Tongue (tissue), 2 donors: ENCODE data around the gene RANBP3. TPM values are rescaled to one million over a fixed set of nuclear protein-coding genes. Genes with fewer than 3 reads are reported as not detected.
"Not testable (repeated sequence)": the region's sequence is repeated elsewhere in the genome, so short reads cannot be mapped to it uniquely, and the experiment has no call there.

ENCODE experiments used
- DNase-seq: peaks from one replicate; pipeline ENCODE4 v3.0.0-alpha.2; 2015
- total RNA-seq: library from RNA; depleted of rRNA; stranded (reverse); fragments of >200 nt; gene quantifications from one replicate; pipeline ENCODE4 v1.2.3, GENCODE V29; 2014

The RANBP3 gene
- total RNA-seq, 1 donor from 2014 or later: 40.2 TPM

DNA sequence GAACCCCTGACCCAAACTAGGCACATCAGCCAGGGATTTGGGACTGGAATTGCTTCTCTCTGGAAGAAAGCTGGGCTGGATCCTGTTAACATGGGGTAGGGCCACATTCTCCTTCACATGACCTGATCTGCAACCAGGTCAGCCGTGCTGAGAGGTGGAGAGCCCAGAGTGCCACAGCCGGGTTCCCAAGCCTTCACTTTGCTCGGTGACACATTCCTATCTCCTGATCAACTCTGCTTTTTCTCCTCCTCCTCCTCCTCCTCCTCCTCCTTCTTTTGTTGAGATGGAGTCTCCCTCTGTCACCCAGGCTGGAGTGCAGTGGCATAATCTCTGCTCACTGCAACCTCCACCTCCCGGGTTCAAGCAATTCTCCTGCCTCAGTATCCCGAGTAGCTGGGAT is 7.9 kb upstream of the RANBP3 start:
- DNase-seq: not testable (repeated sequence)

- DNase-seq: no peak
These were observed 7.3 kb upstream of the RANBP3 start for GRCh38 chr19:5985098-5985783.

DNA sequence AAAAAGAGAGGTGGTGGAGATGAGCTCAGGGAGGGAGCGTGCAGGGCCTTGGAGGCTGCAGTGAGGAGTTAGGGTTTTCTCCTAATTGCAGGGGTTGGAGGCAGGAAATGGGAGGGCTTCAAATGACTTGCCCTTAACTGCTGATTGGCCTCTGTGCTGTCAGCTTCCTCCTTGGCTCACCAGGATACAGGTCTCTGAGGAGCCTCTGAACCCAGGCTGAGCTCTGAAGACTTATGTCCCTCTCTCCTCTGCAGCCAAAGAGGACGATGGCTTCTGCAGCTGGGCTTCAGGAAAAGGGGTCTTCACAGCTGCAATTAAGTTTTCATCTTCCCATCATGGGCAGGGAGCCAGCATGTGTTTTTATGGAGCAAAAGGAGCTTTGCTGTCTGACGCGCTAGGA is 6.7 kb upstream of the RANBP3 start:
- peak; percentile 65 for DNase-seq

- DNase-seq: no peak
These were observed 5.5 kb upstream of the RANBP3 start for GRCh38 chr19:5983367-5983955.

DNA sequence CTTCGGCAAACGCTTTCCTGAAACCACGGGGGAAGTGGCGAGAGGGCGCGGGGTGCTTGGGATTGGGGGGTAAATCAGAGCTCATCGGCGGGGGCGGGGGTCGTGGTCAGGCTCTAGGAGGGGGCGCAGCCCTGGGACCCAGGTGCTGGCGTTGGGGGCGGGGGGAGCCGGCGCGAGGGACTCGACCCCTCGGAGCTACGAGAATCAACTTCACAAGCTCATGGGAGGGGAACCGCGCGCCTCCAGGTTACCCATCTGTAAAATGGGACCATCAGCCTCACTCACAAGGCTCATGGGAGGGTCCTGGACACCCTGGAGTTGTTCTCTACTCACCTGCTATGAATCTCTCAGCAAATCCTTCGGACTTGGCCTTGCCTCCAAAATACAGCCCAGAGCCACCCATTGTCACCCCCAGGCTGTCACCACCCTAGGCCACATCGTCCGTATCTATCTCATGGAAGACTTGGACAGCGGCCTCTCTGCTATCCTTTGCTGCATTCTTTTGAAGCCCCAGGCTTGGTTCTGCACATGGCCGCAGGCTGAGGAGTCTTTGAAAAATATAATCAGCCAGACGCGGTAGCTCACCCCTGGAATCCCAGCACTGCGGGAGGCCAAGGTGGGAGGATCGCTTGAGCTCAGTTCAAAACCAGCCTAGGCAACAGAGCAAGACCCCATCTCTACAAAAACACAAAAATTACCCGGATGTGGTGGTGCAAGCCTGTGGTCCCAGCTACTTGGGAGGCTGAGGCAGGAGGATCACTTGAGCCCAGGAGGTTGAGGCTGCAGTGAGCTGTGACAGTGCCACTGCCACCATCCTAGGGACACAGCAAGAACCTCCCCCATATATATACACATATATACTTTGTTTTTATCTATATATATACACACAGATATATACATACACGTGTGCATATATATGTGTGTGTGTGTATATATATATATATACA is 939 bp upstream of the RANBP3 start:
- DNase-seq: no peak

GRCh38 chr19:5977222-5977784 is 637 bp downstream of the RANBP3 start:
- no peak for DNase-seq

GRCh38 chr19:5976768-5977167 is 1.2 kb downstream of the RANBP3 start:
- no peak for DNase-seq

DNA sequence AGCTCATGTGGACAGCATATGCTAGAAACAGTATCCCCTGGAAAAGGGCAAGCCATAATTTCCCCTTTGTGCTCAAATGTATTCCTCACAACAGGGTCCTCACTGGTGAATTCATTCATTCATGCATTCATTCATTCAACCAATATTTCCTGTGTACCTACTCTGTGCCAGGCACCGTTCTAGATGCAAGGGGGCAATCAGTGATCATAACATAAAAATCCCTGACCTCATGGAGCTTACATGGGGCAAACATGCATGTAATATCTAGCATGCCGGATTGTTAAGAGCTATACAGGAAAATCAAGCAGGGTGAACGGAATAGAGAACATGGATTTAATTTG is 2.6 kb downstream of the RANBP3 start:
- DNase-seq: no peak

GRCh38 chr19:5974721-5975387 is 3.1 kb downstream of the RANBP3 start:
- DNase-seq: no peak

- DNase-seq: no peak
These were observed 3.9 kb downstream of the RANBP3 start for GRCh38 chr19:5973867-5974635.

GRCh38 chr19:5973376-5973775 is 4.6 kb downstream of the RANBP3 start:
- DNase-seq: no peak

- no peak for DNase-seq
These were observed 5.6 kb downstream of the RANBP3 start for GRCh38 chr19:5972355-5972731.

- no peak for DNase-seq
These were observed 6.1 kb downstream of the RANBP3 start for GRCh38 chr19:5971714-5972354.

DNA sequence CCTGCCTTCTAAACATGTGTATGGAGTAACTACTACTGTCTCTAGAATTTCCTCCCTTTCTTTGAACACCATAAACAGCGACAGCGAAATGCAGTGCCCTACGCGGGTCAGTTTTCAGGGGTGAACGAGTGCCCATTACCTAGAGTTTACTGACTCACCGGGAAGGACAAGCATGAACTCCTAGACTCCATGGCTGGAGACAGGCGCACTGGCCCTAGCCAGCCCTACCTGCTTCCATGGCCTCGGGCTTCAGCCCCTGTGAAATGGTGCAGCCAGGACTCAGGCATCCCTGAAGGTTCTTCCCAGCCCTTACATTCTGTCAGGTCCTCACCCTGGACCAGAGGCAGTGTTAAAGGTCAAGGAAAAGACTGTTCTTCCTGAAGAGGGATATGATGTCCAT is 8.5 kb downstream of the RANBP3 start:
- DNase-seq: no peak

DNA sequence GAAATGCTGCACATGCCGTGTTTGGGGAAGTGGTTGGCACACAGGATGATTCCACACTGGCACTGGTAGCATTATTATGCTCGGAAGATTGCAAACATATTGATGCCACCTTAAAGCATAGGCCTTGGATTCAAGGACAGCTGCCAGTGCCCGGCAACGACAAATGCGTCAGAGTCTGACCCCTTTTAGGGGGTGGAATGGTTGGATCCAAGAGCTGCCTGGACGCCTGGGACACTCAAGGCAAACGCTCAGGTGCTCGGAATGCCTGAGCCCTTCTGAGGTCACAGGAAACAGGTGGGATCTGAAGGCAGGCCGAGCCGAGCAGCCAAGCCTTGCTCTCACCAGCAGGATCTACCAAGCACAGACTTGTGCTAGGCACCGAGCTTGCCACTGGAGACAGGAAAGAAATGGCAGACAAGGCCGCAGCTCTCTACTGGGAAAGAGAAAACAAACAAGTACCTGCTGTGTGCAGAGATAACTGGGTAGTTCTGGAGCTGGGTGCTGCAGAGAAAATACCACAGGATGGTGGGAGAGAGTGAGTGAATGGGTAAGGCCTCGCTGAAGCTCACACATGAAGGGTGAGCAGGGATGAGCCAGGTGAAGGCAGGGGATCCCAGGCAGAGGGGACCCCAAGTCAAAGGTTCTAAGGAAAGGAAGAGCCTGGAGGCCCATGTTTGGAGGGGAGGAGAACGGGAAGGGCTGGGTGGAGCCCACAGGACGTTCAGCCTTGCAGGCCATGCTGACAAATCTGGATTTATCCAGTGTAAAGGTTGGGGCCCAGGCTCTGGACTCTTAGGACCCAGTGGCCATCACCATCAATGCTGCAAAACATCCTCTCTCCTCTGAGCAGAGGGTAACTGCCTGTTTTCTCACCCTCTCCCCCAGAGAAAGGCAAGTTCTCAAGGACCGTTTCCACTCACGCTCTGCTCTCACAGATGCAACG is 9.2 kb downstream of the RANBP3 start:
- no peak for DNase-seq

- peak; percentile 86 for DNase-seq
These were observed 9.9 kb downstream of the RANBP3 start for GRCh38 chr19:5967994-5968430.

DNA sequence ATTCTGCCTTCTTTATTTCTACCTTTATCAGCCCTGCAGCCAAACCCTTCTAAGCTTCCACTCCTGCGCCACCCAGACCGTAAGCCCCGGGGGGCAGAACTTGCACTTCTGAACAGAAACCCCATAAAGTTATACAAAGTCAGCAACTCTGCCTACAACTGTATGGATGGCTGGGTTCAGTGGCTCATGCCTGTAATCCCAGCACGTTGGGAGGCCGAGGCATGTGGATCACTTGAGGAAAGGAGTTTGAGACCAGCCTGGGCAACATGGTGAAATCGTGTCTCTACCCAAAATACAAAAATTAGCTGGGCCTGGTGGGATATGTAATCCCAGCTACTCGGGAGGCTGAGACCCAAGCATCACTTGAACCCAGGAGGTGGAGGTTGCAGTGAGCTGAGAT is 10.4 kb downstream of the RANBP3 start:
- no peak for DNase-seq

GRCh38 chr19:5966941-5967340 is 11.0 kb downstream of the RANBP3 start:
- no peak for DNase-seq

GRCh38 chr19:5966215-5966614 is 11.7 kb downstream of the RANBP3 start:
- DNase-seq: peak; percentile 67
